ENCODE data around the gene CALML3.

DNA sequence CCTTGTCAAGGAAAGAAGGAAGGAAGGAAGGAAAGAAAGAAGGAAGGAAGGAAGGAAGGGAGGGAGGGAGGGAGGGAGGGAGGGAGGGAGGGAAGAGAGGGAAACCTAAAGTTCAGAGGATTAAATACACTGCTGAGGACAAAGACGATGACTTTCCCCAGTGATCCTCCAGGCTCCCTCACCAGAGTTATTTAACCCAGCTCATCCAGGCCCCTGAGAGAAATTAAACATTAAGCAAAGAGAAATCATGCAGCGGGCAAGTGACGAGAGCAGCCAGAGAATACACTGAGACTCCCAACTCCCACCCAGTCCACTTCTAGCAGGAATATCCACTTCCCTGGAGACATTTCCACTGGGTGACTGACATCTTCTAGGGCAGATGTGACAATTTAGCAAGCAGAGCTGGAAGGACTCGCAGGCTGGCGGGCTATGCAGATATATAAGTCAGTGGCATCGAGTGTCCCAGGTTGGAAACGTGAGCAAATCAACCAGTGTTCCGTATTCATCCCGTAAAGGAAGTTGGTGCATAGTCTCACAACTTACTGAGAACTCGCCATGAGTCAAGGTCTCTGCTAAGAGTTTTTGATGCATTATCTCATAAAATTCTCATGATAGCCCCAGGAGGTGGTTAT lies 48.7 kb downstream of the CALML3 start:
- TF ChIP-seq POLR2AphosphoS5 (IDR thresholded peaks at IDR 0.05) = no peak
- TF ChIP-seq SMC3 (conservative IDR thresholded peaks at IDR 0.05; ENCODE audit: poor library complexity) = no peak
- TF ChIP-seq, protein P1, sequence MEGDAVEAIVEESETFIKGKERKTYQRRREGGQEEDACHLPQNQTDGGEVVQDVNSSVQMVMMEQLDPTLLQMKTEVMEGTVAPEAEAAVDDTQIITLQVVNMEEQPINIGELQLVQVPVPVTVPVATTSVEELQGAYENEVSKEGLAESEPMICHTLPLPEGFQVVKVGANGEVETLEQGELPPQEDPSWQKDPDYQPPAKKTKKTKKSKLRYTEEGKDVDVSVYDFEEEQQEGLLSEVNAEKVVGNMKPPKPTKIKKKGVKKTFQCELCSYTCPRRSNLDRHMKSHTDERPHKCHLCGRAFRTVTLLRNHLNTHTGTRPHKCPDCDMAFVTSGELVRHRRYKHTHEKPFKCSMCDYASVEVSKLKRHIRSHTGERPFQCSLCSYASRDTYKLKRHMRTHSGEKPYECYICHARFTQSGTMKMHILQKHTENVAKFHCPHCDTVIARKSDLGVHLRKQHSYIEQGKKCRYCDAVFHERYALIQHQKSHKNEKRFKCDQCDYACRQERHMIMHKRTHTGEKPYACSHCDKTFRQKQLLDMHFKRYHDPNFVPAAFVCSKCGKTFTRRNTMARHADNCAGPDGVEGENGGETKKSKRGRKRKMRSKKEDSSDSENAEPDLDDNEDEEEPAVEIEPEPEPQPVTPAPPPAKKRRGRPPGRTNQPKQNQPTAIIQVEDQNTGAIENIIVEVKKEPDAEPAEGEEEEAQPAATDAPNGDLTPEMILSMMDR (IDR thresholded peaks at IDR 0.05; ENCODE audit: poor library complexity, severe bottlenecking) = no peak
- TF ChIP-seq TAF1 (IDR thresholded peaks at IDR 0.05; ENCODE audit: low read depth) = no peak
- TF ChIP-seq EZH2 (IDR thresholded peaks at IDR 0.05; ENCODE audit: borderline replicate concordance, insufficient read depth, low read length, poor library complexity, severe bottlenecking) = no peak
- no peak for TF ChIP-seq RAD21 (conservative IDR thresholded peaks at IDR 0.05)
- TF ChIP-seq MXI1 (conservative IDR thresholded peaks at IDR 0.05; ENCODE audit: poor library complexity, severe bottlenecking) = no peak
- no peak for TF ChIP-seq EP300 (conservative IDR thresholded peaks at IDR 0.05; ENCODE audit: poor library complexity, severe bottlenecking)

Measured in neural cell (in vitro differentiated cells).